Measurements from ENCODE around the gene MAPK14. TPM values are rescaled to one million over a fixed set of nuclear protein-coding genes. Genes with fewer than 3 reads are reported as not detected.

The MAPK14 gene
- total and polyA plus RNA-seq, 2 donors (not counting 3 experiments of a cell fraction or from before 2014, with no cell fraction given) = 33.3 to 54.1 TPM

GRCh38 chr6:36089048-36089447, 61.4 kb downstream of the MAPK14 start:
- peaks cover 2 to 5% of the 10 kb centered on the region in 2 experiments for H3K36me3 ChIP-seq (ENCODE audit: control insufficient read depth in 2 of 2, extremely low read depth in 1 of 2, insufficient read depth in 2 of 2, low read length in 2 of 2)
- H3K4me2 ChIP-seq (ENCODE audit: insufficient read depth, low read length) = no peak overlapping the region
- no TSS peak for BruUV-seq (replicated peaks)
- dilution Hi-C loops (cut with MboI; ENCODE audit: extremely low pct_ligation_motif_present, low sequenced_read_pairs) = no loop called here
- no peak overlapping the region for H2AFZ ChIP-seq (ENCODE audit: low read depth, low read length)
- H3K27ac ChIP-seq (ENCODE audit: insufficient read depth, low read depth, low read length) = no peak overlapping the region
- H3K4me3 ChIP-seq (replicated peaks in 1 of 3; ENCODE audit: insufficient read depth in 1 of 3, low read depth in 1 of 3, low read length in 3 of 3) = no peak overlapping the region
- CTCF ChIA-PET = interaction anchor here (1.3 kb wide), 1 partner anchor 15 kb away, joined by 3 read pairs; no protein-coding TSS in a partner anchor
- H3K9me3 ChIP-seq (replicated peaks; ENCODE audit: control insufficient read depth, insufficient read depth, low read length) = no peaks in the 10 kb centered on the region
- no peaks in the 10 kb centered on the region for H3K27me3 ChIP-seq (ENCODE audit: control insufficient read depth in 2 of 2, insufficient read depth in 2 of 2, low read length in 2 of 2)
- H3K79me2 ChIP-seq (ENCODE audit: control insufficient read depth, insufficient read depth, low read length) = no peaks in the 10 kb centered on the region
- H3K9me1 ChIP-seq (replicated peaks; ENCODE audit: control insufficient read depth, extremely low read depth, insufficient read depth, low read length) = no peaks in the 10 kb centered on the region
- no peak for DNase-seq (ENCODE audit: low read depth, low spot score)
- intact Hi-C loops (cut with micrococcal nuclease) = no loop called here
- H4K20me1 ChIP-seq (replicated peaks; ENCODE audit: control insufficient read depth, extremely low read depth, insufficient read depth, low read length) = no peaks in the 10 kb centered on the region
- H3K4me1 ChIP-seq (ENCODE audit: control insufficient read depth, extremely low read depth, insufficient read depth, low read length) = no peaks in the 10 kb centered on the region
- no peak for FAIRE-seq
- no peak for TF ChIP-seq FOS (IDR thresholded peaks at IDR 0.05; ENCODE audit: borderline replicate concordance, insufficient read depth, low read length)
- no peak for TF ChIP-seq MYC (IDR thresholded peaks at IDR 0.05; ENCODE audit: low read depth, low read length)
- no peak for TF ChIP-seq MAX (IDR thresholded peaks at IDR 0.05; ENCODE audit: insufficient read depth, insufficient read length)
- TF ChIP-seq CTCF (IDR thresholded peaks at IDR 0.05; ENCODE audit: extremely low read depth in 1 of 2, insufficient read depth in 1 of 2, low read depth in 1 of 2, low read length in 2 of 2) = no peak
- TF ChIP-seq JUN (IDR thresholded peaks at IDR 0.05; ENCODE audit: borderline replicate concordance, insufficient read depth, insufficient read length, low read depth) = no peak
- no peak for TF ChIP-seq POLR2A (IDR thresholded peaks at IDR 0.05; ENCODE audit: low read depth, low read length)
- no peak for TF ChIP-seq POLR2AphosphoS5 (IDR thresholded peaks at IDR 0.05; ENCODE audit: insufficient read depth, low read depth, low read length)
- no peak for TF ChIP-seq EZH2 (IDR thresholded peaks at IDR 0.05; ENCODE audit: borderline replicate concordance, low read depth, low read length, severe bottlenecking)
- no peak for TF ChIP-seq GATA2 (IDR thresholded peaks at IDR 0.05; ENCODE audit: insufficient read depth, insufficient read length, low read depth, low read length)
- POLR2A ChIA-PET = no interaction called here
- no peak overlapping the region for H3K9ac ChIP-seq (replicated peaks; ENCODE audit: extremely low read depth, insufficient read depth, low read length)
